Hepatocyte (in vitro differentiated cells): ENCODE data around the gene MTMR10. TPM values are rescaled to one million over a fixed set of nuclear protein-coding genes. Genes with fewer than 3 reads are reported as not detected.

Experiments
- DNase-seq: peaks from one replicate; pipeline ENCODE4 v3.0.0-alpha.2; 2016; ENCODE audit warnings: low spot score
- H2AFZ ChIP-seq: fragments of 200-600 bp; sonication (generic); 2 replicates; pipeline ENCODE4 v1.6.0; 2016; ENCODE audit warnings: antibody characterized with exemption, mild to moderate bottlenecking
- H3K27ac ChIP-seq: fragments of 200-600 bp; sonication (generic); 2 replicates; pipeline ENCODE4 v1.5.1; 2016; ENCODE audit warnings: mild to moderate bottlenecking
- H3K27me3 ChIP-seq: fragments of 200-600 bp; sonication (generic); 2 replicates; pipeline ENCODE4 v1.6.1; 2016
- H3K36me3 ChIP-seq: fragments of 200-600 bp; sonication (generic); replicated peaks from 2 replicates; pipeline ENCODE4 v1.5.1; 2016; ENCODE audit warnings: low read depth; ENCODE audit not compliant: insufficient read depth
- H3K4me1 ChIP-seq: fragments of 200-600 bp; sonication (generic); 2 replicates; pipeline ENCODE4 v1.5.1; 2016; ENCODE audit warnings: mild to moderate bottlenecking, moderate library complexity; ENCODE audit not compliant: insufficient read depth
- H3K4me2 ChIP-seq: fragments of 200-600 bp; sonication (generic); 2 replicates; pipeline ENCODE4 v1.6.0; 2016
- H3K4me3 ChIP-seq: fragments of 200-600 bp; sonication (generic); 2 replicates; pipeline ENCODE4 v1.5.1; 2016; ENCODE audit warnings: mild to moderate bottlenecking
- H3K79me2 ChIP-seq: fragments of 200-600 bp; sonication (generic); 2 replicates; pipeline ENCODE4 v1.6.0; 2017; ENCODE audit warnings: mild to moderate bottlenecking
- H3K9me2 ChIP-seq: fragments of 200-600 bp; sonication (generic); replicated peaks from 2 replicates; pipeline ENCODE4 v1.6.0; 2017; ENCODE audit warnings: mild to moderate bottlenecking; ENCODE audit not compliant: insufficient read depth
- H3K9me3 ChIP-seq: fragments of 200-600 bp; sonication (generic); 2 replicates; pipeline ENCODE4 v1.5.1; 2016; ENCODE audit warnings: low read depth, mild to moderate bottlenecking
- H4K20me1 ChIP-seq: fragments of 200-600 bp; sonication (generic); 2 replicates; pipeline ENCODE4 v1.6.0; 2016; ENCODE audit warnings: mild to moderate bottlenecking; ENCODE audit not compliant: insufficient read depth, poor library complexity, severe bottlenecking
- EZH2 ChIP-seq: fragments of 200-600 bp; sonication (generic); IDR thresholded peaks from 2 replicates; pipeline ENCODE4 v1.6.1; 2016; ENCODE audit warnings: antibody characterized with exemption, mild to moderate bottlenecking, borderline replicate concordance
- EZH2phosphoT487 ChIP-seq: fragments of 200-600 bp; sonication (generic); IDR thresholded peaks from one replicate; pipeline ENCODE4 v1.6.1; 2018; ENCODE audit warnings: antibody characterized with exemption, mild to moderate bottlenecking, low read depth, moderate library complexity; ENCODE audit not compliant: unreplicated experiment, severe bottlenecking
- WGBS: methylation state at CpG from one replicate; pipeline ENCODE4 v1.1.6; 2016; ENCODE audit warnings: low lambda C conversion rate; ENCODE audit errors: missing lambda C conversion rate; 5-methylcytosine and 5-hydroxymethylcytosine counted together
- polyA plus RNA-seq: library from polyadenylated mRNA; unstranded; fragments of >200 nt; fragmentation: Nextera tagmentation; extraction: Ambion mirVana; gene quantifications from 2 replicates; pipeline ENCODE4 v1.2.1, GENCODE V29; 2016
- total RNA-seq: library from RNA; depleted of rRNA; stranded (reverse); fragments of >200 nt; gene quantifications from 2 replicates; pipeline ENCODE4 v1.2.3, GENCODE V29; 2014
- TF ChIP-seq, protein P1 (sequence below): fragments of 200-600 bp; sonication (generic); IDR thresholded peaks from 2 replicates; pipeline ENCODE4 v1.5.1; 2016; ENCODE audit warnings: antibody characterized with exemption, mild to moderate bottlenecking; ENCODE audit not compliant: poor library complexity

Gene MTMR10
- total and polyA plus RNA-seq, 2 experiments from 2014 or later: 10.3 to 19.6 TPM

DNA sequence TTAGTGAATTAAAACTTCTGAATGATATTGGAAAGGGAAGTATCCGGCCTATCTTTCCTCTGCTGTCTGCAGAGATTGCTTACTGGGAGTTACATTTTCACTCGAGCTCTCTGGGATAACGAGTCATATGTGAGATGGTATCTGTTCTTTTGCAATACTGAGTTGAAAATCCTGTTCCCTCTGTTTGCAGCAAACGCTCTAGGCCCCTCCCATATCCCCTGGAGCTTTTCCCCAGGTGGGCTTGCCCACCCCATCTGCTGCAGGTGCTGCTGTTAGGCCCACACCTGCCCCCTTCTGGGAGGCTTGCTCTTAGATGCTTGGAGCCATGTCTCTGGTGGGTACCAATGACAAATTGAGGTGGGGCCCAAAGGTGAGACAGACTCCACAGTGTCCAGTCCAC, 42.7 kb upstream of the MTMR10 start:
- H4K20me1 ChIP-seq: no peaks in the 10 kb centered on the region
- H3K4me1 ChIP-seq: peaks cover 3% of the 10 kb centered on the region
- TF ChIP-seq, protein P1, sequence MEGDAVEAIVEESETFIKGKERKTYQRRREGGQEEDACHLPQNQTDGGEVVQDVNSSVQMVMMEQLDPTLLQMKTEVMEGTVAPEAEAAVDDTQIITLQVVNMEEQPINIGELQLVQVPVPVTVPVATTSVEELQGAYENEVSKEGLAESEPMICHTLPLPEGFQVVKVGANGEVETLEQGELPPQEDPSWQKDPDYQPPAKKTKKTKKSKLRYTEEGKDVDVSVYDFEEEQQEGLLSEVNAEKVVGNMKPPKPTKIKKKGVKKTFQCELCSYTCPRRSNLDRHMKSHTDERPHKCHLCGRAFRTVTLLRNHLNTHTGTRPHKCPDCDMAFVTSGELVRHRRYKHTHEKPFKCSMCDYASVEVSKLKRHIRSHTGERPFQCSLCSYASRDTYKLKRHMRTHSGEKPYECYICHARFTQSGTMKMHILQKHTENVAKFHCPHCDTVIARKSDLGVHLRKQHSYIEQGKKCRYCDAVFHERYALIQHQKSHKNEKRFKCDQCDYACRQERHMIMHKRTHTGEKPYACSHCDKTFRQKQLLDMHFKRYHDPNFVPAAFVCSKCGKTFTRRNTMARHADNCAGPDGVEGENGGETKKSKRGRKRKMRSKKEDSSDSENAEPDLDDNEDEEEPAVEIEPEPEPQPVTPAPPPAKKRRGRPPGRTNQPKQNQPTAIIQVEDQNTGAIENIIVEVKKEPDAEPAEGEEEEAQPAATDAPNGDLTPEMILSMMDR: no peak
- TF ChIP-seq EZH2phosphoT487 (no peak), EZH2 (no peak)
- no peak overlapping the region for H2AFZ ChIP-seq
- H3K9me2 ChIP-seq: no peaks in the 10 kb centered on the region
- H3K79me2 ChIP-seq: no peaks in the 10 kb centered on the region
- no peaks in the 10 kb centered on the region for H3K9me3 ChIP-seq
- no peaks in the 10 kb centered on the region for H3K36me3 ChIP-seq
- H3K27ac ChIP-seq: no peak overlapping the region
- H3K4me3 ChIP-seq: no peak overlapping the region
- WGBS: 36% methylated on average over 4 of the region's 4 CpGs
- no peak overlapping the region for H3K4me2 ChIP-seq
- no peaks in the 10 kb centered on the region for H3K27me3 ChIP-seq
- DNase-seq: peak; percentile 23

GRCh38 chr15:31032961-31033371, 41.5 kb upstream of the MTMR10 start:
- no peak overlapping the region for H3K4me2 ChIP-seq
- WGBS: 42% methylated on average over 5 of the region's 5 CpGs
- H2AFZ ChIP-seq: no peak overlapping the region

DNA sequence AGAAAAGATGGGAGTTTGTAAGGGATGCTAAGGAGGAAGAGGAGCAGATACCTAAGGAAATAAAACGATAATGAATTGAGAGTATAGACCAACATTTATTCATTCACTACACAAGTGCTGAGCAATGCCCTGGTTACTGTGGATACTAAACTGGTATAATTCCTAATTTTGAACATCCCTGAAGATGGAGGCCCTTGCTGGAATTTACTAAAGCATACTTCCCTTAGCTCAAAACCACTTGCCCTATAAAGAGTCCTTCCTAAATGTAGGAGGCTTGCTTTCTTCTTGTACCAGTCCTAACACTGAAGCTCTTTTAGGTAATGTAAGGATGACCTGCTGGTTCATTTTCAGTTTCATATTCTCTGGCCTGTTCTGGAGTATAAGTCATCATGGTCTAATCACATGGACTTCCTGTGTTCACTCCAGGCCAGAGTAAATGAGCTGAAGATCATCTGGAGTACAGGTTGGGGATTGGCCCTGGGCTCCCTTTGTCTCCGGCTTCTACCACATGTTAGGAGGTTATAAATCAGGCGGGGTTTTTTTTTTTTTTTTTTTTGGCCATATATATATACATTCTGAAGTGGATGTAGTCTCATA, 40.1 kb upstream of the MTMR10 start:
- Histone ChIP-seq H3K36me3 (no peaks in the 10 kb centered on the region), H3K27me3 (no peaks in the 10 kb centered on the region), H3K27ac (no peak overlapping the region), H4K20me1 (no peaks in the 10 kb centered on the region), H3K4me1 (peaks cover 3% of the 10 kb centered on the region), H3K4me2 (no peak overlapping the region), H2AFZ (no peak overlapping the region), H3K9me3 (no peaks in the 10 kb centered on the region), H3K9me2 (no peaks in the 10 kb centered on the region), H3K79me2 (no peaks in the 10 kb centered on the region), H3K4me3 (no peak overlapping the region)
- no peak for DNase-seq
- TF ChIP-seq EZH2 (no peak), EZH2phosphoT487 (no peak)
- TF ChIP-seq, protein P1: no peak
- 94% methylated on average over 3 of the region's 3 CpGs for WGBS

More at GRCh38 chr15:31032961-31033371, 41.5 kb upstream of the MTMR10 start:
- H3K4me1 ChIP-seq: peaks cover 3% of the 10 kb centered on the region
- DNase-seq: no peak
- H3K4me3 ChIP-seq: no peak overlapping the region
- TF ChIP-seq EZH2: no peak
- TF ChIP-seq, protein P1: no peak
- TF ChIP-seq EZH2phosphoT487: no peak
- H3K79me2 ChIP-seq: no peaks in the 10 kb centered on the region
- no peaks in the 10 kb centered on the region for H4K20me1 ChIP-seq
- no peaks in the 10 kb centered on the region for H3K36me3 ChIP-seq
- H3K27me3 ChIP-seq: no peaks in the 10 kb centered on the region
- no peaks in the 10 kb centered on the region for H3K9me3 ChIP-seq
- H3K27ac ChIP-seq: peak overlapping the region; percentile 1
- no peaks in the 10 kb centered on the region for H3K9me2 ChIP-seq
